HCT116 (cell line): ENCODE data around the gene DAPP1. TPM values are rescaled to one million over a fixed set of nuclear protein-coding genes. Genes with fewer than 3 reads are reported as not detected.

Source experiments
- ATAC-seq: fragments of 200-7000 bp; cut with Tn5 transposase; 2 replicates; pipeline ENCODE4 v1.9.1; 2020; ENCODE audit warnings: mild to moderate bottlenecking, moderate library complexity
- BruUV-seq: library from RNA; stranded (reverse); fragments of 400-500 nt; replicated peaks from 2 replicates; lab custom pipeline; 2021; lab: Mats Ljungman, UMichigan
- CTCF ChIA-PET: fragments of 300-600 bp; sonication (Branson Sonifier 250); formaldehyde crosslinking; loops from one replicate; lab custom pipeline; 2021; ENCODE audit warnings: antibody characterized with exemption; lab: Charles Lee
- POLR2A ChIA-PET: fragments of 300-600, 350-600 bp; sonication (Branson Sonifier 250); formaldehyde crosslinking; loops from one replicate; lab custom pipeline; 2021; ENCODE audit warnings: antibody characterized with exemption; lab: Charles Lee
- RAD21 ChIA-PET, 2 experiments: fragments of 300-600 bp; sonication (Branson Sonifier 250); formaldehyde crosslinking; loops; one replicate each; lab custom pipeline; 2023; ENCODE audit warnings: low total read pairs in 2 of 2; ENCODE audit not compliant: uncharacterized antibody in 2 of 2, unreplicated experiment in 2 of 2, low non-redundant PET in 1 of 2; lab: Charles Lee
- DNase-seq: peaks from one replicate; pipeline ENCODE4 v3.0.0-alpha.2; 2010; ENCODE audit warnings: low read depth, low spot score
- H2AFZ ChIP-seq: fragments of 200-600 bp; shearing (Covaris generic), sonication (generic); 2 replicates; pipeline ENCODE4 v1.6.1; 2017; ENCODE audit warnings: low read depth, mixed run types, mixed read lengths, antibody characterized with exemption, low read length; ENCODE audit not compliant: poor library complexity, severe bottlenecking
- H3K27ac ChIP-seq: 2 replicates; pipeline ENCODE4 v1.5.1; 2012; ENCODE audit warnings: low read depth, low read length
- H3K27me3 ChIP-seq: fragments of 200-600 bp; sonication (generic); 2 replicates; pipeline ENCODE4 v1.6.1; 2016; ENCODE audit warnings: mixed run types, low read length, mixed read lengths; ENCODE audit not compliant: insufficient read depth
- H3K36me3 ChIP-seq, 2 experiments: fragments of 200-500 bp in 1 of 2; fragments of 200-600 bp in 1 of 2; sonication (Bioruptor generic) in 1 of 2; sonication (generic) in 1 of 2; 2 replicates each; pipeline versions ENCODE4 v1.5.1 to v1.6.1; 2014 to 2016; ENCODE audit warnings: low read length in 2 of 2, inconsistent platforms in 1 of 2, mixed read lengths in 1 of 2, mixed run types in 1 of 2; ENCODE audit not compliant: insufficient read depth in 2 of 2, control insufficient read depth in 1 of 2
- H3K4me1 ChIP-seq, 2 experiments: fragments of 200-600 bp in 1 of 2; sonication (generic) in 1 of 2; 2 replicates each; pipeline versions ENCODE4 v1.5.1 to v1.6.1; 2012 to 2017; ENCODE audit warnings: low read length in 2 of 2, inconsistent platforms in 1 of 2, mild to moderate bottlenecking in 1 of 2, mixed read lengths in 1 of 2, mixed run types in 1 of 2, moderate library complexity in 1 of 2; ENCODE audit not compliant: insufficient read depth in 2 of 2, control insufficient read depth in 1 of 2
- H3K4me2 ChIP-seq: fragments of 200-600 bp; sonication (generic); 2 replicates; pipeline ENCODE4 v1.6.1; 2017; ENCODE audit warnings: mixed run types, low read length, mixed read lengths
- H3K4me3 ChIP-seq, 2 experiments: fragments of 200-600 bp in 1 of 2; sonication (generic) in 1 of 2; replicated peaks in 1 of 2; 2 replicates each; pipeline ENCODE4 v1.5.1; 2011 to 2016; ENCODE audit warnings: low read length in 2 of 2, control low read depth in 1 of 2, low read depth in 1 of 2, mild to moderate bottlenecking in 1 of 2, mixed read lengths in 1 of 2, mixed run types in 1 of 2
- H3K79me2 ChIP-seq: fragments of 200-600 bp; sonication (generic); 2 replicates; pipeline ENCODE4 v1.6.1; 2017; ENCODE audit warnings: mild to moderate bottlenecking, mixed run types, low read length, moderate library complexity, mixed read lengths; ENCODE audit not compliant: insufficient read depth
- H3K9ac ChIP-seq: fragments of 200-600 bp; sonication (generic); 2 replicates; pipeline ENCODE4 v1.6.1; 2016; ENCODE audit warnings: low read length, mixed read lengths
- H3K9me2 ChIP-seq: fragments of 200-600 bp; sonication (generic), shearing (Covaris generic); 2 replicates; pipeline ENCODE4 v1.6.1; 2017; ENCODE audit warnings: mixed run types, mild to moderate bottlenecking, moderate library complexity; ENCODE audit not compliant: insufficient read depth
- H3K9me3 ChIP-seq, 2 experiments: fragments of 200-500 bp in 1 of 2; fragments of 200-600 bp in 1 of 2; sonication (Bioruptor generic) in 1 of 2; sonication (generic) in 1 of 2; 2 replicates each; pipeline ENCODE4 v1.6.1; 2014 to 2017; ENCODE audit warnings: low read length in 2 of 2, mixed read lengths in 2 of 2, inconsistent platforms in 1 of 2, low read depth in 1 of 2, mild to moderate bottlenecking in 1 of 2, mixed run types in 1 of 2, moderate library complexity in 1 of 2; ENCODE audit not compliant: control insufficient read depth in 1 of 2, insufficient read depth in 1 of 2
- H4K20me1 ChIP-seq: fragments of 200-600 bp; sonication (generic), shearing (Covaris generic); 2 replicates; pipeline ENCODE4 v1.6.1; 2017; ENCODE audit warnings: mixed run types, mild to moderate bottlenecking, moderate library complexity; ENCODE audit not compliant: insufficient read depth
- EGR1 ChIP-seq: IDR thresholded peaks from 2 replicates; pipeline ENCODE4 v1.6.1; 2012; ENCODE audit warnings: low read depth
- EZH2 ChIP-seq: fragments of 200-600 bp; sonication (generic); IDR thresholded peaks from 2 replicates; pipeline ENCODE4 v1.6.1; 2017; ENCODE audit warnings: antibody characterized with exemption, mixed run types
- EZH2phosphoT487 ChIP-seq: fragments of 200-600 bp; IDR thresholded peaks from 2 replicates; pipeline ENCODE4 v1.6.1; 2018; ENCODE audit warnings: antibody characterized with exemption, borderline replicate concordance
- JUND ChIP-seq: IDR thresholded peaks from 2 replicates; pipeline ENCODE4 v1.6.1; 2012
- MAX ChIP-seq: IDR thresholded peaks from 2 replicates; pipeline ENCODE4 v1.6.1; 2012
- POLR2A ChIP-seq: IDR thresholded peaks from 2 replicates; pipeline ENCODE4 v1.7.0; 2011; ENCODE audit warnings: borderline replicate concordance; ENCODE audit not compliant: insufficient read depth, insufficient read length; ENCODE audit errors: extremely low read depth
- RAD21 ChIP-seq: IDR thresholded peaks from 2 replicates; pipeline ENCODE4 v1.6.1; 2012; ENCODE audit warnings: low read depth, mild to moderate bottlenecking
- SIN3A ChIP-seq: IDR thresholded peaks from 2 replicates; pipeline ENCODE4 v1.6.1; 2012; ENCODE audit warnings: low read depth
- SP1 ChIP-seq: IDR thresholded peaks from 2 replicates; pipeline ENCODE4 v1.6.1; 2012; ENCODE audit warnings: low read depth
- SRF ChIP-seq: IDR thresholded peaks from 2 replicates; pipeline ENCODE4 v1.6.1; 2012; ENCODE audit warnings: low read depth
- YY1 ChIP-seq: IDR thresholded peaks from 2 replicates; pipeline ENCODE4 v1.6.1; 2011; ENCODE audit warnings: low read length, low read depth, moderate library complexity, mild to moderate bottlenecking; ENCODE audit not compliant: insufficient replicate concordance; ENCODE audit errors: extremely low read depth
- ZFX ChIP-seq: fragments of 450-650 bp; IDR thresholded peaks from 2 replicates; pipeline ENCODE4 v1.6.1; 2017
- intact Hi-C: fragments of 100-400 bp; cut with micrococcal nuclease; formaldehyde crosslinking; loops from 2 replicates; pipeline ENCODE4 v1.10.0; 2022
- total RNA-seq: library from RNA; stranded (reverse); gene quantifications from one replicate; pipeline ENCODE4 v1.2.1, GENCODE V29; 2021; ENCODE audit not compliant: unreplicated experiment

The DAPP1 gene
- total RNA-seq, 1 experiment from 2014 or later = 0.76 TPM

GRCh38 chr4:99832758-99833157 is 16.1 kb downstream of the DAPP1 start:
- intact Hi-C loops = no loop called here
- no peak overlapping the region for H3K4me3 ChIP-seq
- no peaks in the 10 kb centered on the region for H3K79me2 ChIP-seq
- no peaks in the 10 kb centered on the region for H3K27me3 ChIP-seq
- H3K9ac ChIP-seq = no peak overlapping the region
- H2AFZ ChIP-seq = no peak overlapping the region
- ChIA-PET RAD21 (no interaction called here), POLR2A (no interaction called here), CTCF (interaction anchor here (0.8 kb wide), 1 partner anchor 25 kb away, joined by 3 read pairs; no protein-coding TSS in a partner anchor)
- TF ChIP-seq ZFX = no peak
- TF ChIP-seq SIN3A = no peak
- no TSS peak for BruUV-seq
- H3K9me2 ChIP-seq = no peaks in the 10 kb centered on the region
- no peaks in the 10 kb centered on the region for H3K36me3 ChIP-seq
- no peaks in the 10 kb centered on the region for H4K20me1 ChIP-seq
- H3K27ac ChIP-seq = no peak overlapping the region
- H3K4me1 ChIP-seq = no peaks in the 10 kb centered on the region
- no peak overlapping the region for H3K4me2 ChIP-seq
- ATAC-seq = no peak
- no peak for DNase-seq
- no peaks in the 10 kb centered on the region for H3K9me3 ChIP-seq

GRCh38 chr4:99833756-99834155 is 17.1 kb downstream of the DAPP1 start:
- ATAC-seq = no peak
- intact Hi-C loops = no loop called here
- ChIA-PET POLR2A (no interaction called here), RAD21 (no interaction called here)
- Histone ChIP-seq H3K36me3 (no peaks in the 10 kb centered on the region), H3K9ac (no peak overlapping the region), H3K27ac (no peak overlapping the region), H4K20me1 (no peaks in the 10 kb centered on the region), H3K9me2 (no peaks in the 10 kb centered on the region), H2AFZ (no peak overlapping the region), H3K4me2 (no peak overlapping the region), H3K27me3 (no peaks in the 10 kb centered on the region), H3K79me2 (no peaks in the 10 kb centered on the region), H3K9me3 (no peaks in the 10 kb centered on the region), H3K4me1 (peaks cover 0 to 4% of the 10 kb centered on the region in 2 experiments; a peak in 1 of 4 replicates)
- no TSS peak for BruUV-seq
- TF ChIP-seq EZH2phosphoT487 (no peak), EZH2 (no peak), SIN3A (no peak), SRF (no peak), MAX (no peak), SP1 (no peak), EGR1 (no peak), RAD21 (no peak), YY1 (no peak), JUND (no peak), ZFX (no peak), POLR2A (no peak)
- TF ChIP-seq, all 23 proteins: peak for 0
- CTCF ChIA-PET = interaction anchor here (0.8 kb wide), 1 partner anchor 26 kb away, joined by 3 read pairs; no protein-coding TSS in a partner anchor
- no peak for DNase-seq
- no peak overlapping the region for H3K4me3 ChIP-seq
